GM18909 (cell line): Measurements from ENCODE around the gene BCOR.

Experiments used
- ATAC-seq: cut with Tn5 transposase; IDR thresholded peaks from one replicate; pipeline ENCODE4 v1.9.1; 2021; ENCODE audit warnings: mild to moderate bottlenecking; ENCODE audit not compliant: unreplicated experiment, poor library complexity

Gene BCOR

GRCh38 chrX:40097504-40098263, at the start of gene BCOR:
TSS of gene BCOR (minus strand) at chrX:40097958. CDS start at chrX:40077929, 20,029 bp downstream.
- ATAC-seq, result peak; percentile 23

GRCh38 chrX:40147126-40147952, 49.6 kb upstream of the BCOR start:
- no peak for ATAC-seq

GRCh38 chrX:40146262-40147125, 48.7 kb upstream of the BCOR start:
- no peak for ATAC-seq

GRCh38 chrX:40145923-40146261, 48.1 kb upstream of the BCOR start:
- no peak for ATAC-seq

- no peak for ATAC-seq
These were observed 47.5 kb upstream of the BCOR start for GRCh38 chrX:40145001-40145922.

- no peak for ATAC-seq
These were observed 46.8 kb upstream of the BCOR start for GRCh38 chrX:40144576-40144975.

- no peak for ATAC-seq
These were observed 46.2 kb upstream of the BCOR start for GRCh38 chrX:40143987-40144386.

GRCh38 chrX:40143001-40143400, 45.2 kb upstream of the BCOR start:
- no peak for ATAC-seq

- ATAC-seq, result no peak
These were observed 44.7 kb upstream of the BCOR start for GRCh38 chrX:40142417-40142816.

GRCh38 chrX:40140706-40141499, 43.1 kb upstream of the BCOR start:
- ATAC-seq, result no peak

- no peak for ATAC-seq
These were observed 35.0 kb upstream of the BCOR start for GRCh38 chrX:40132751-40133150.

GRCh38 chrX:40131654-40132337, 34.0 kb upstream of the BCOR start:
- ATAC-seq, result no peak

- ATAC-seq, result no peak
These were observed 32.4 kb upstream of the BCOR start for GRCh38 chrX:40130207-40130606.

- ATAC-seq, result no peak
These were observed 29.3 kb upstream of the BCOR start for GRCh38 chrX:40127052-40127451.

GRCh38 chrX:40122487-40122886, 24.7 kb upstream of the BCOR start:
- no peak for ATAC-seq

GRCh38 chrX:40121618-40122017, 23.9 kb upstream of the BCOR start:
- ATAC-seq, result no peak

GRCh38 chrX:40120838-40121580, 23.3 kb upstream of the BCOR start:
- no peak for ATAC-seq
